DOHH2 (cell line): Measurements from ENCODE around the gene RASA3.

Experiments used
- H3F3A ChIP-seq: fragments of 200-600 bp; sonication (generic), shearing (Covaris generic); 2 replicates; pipeline ENCODE4 v1.6.0; 2016; ENCODE audit warnings: antibody characterized with exemption, mild to moderate bottlenecking; ENCODE audit not compliant: control insufficient read depth, insufficient read depth
- H3K27ac ChIP-seq: fragments of 200-600 bp; sonication (generic); 2 replicates; pipeline ENCODE4 v1.5.1; 2014; ENCODE audit warnings: low read depth, mild to moderate bottlenecking, low read length, moderate library complexity
- H3K27me3 ChIP-seq: fragments of 200-600 bp; sonication (generic); 2 replicates; pipeline ENCODE4 v1.6.1; 2014; ENCODE audit warnings: mild to moderate bottlenecking, low read length, mixed read lengths; ENCODE audit not compliant: control insufficient read depth
- H3K36me3 ChIP-seq: fragments of 200-600 bp; sonication (generic); 2 replicates; pipeline ENCODE4 v1.6.1; 2014; ENCODE audit warnings: mild to moderate bottlenecking, low read length, moderate library complexity, mixed read lengths; ENCODE audit not compliant: control insufficient read depth
- H3K4me1 ChIP-seq: fragments of 200-600 bp; sonication (generic); 2 replicates; pipeline ENCODE4 v1.6.1; 2014; ENCODE audit warnings: mild to moderate bottlenecking, low read length, mixed read lengths; ENCODE audit not compliant: control insufficient read depth
- H3K4me2 ChIP-seq: fragments of 200-600 bp; sonication (generic); 2 replicates; pipeline ENCODE4 v1.6.0; 2014; ENCODE audit warnings: mild to moderate bottlenecking, low read length, moderate library complexity
- H3K4me3 ChIP-seq: fragments of 200-600 bp; sonication (generic); 2 replicates; pipeline ENCODE4 v1.5.1; 2014; ENCODE audit warnings: mild to moderate bottlenecking, low read length, mixed read lengths
- H3K79me2 ChIP-seq: fragments of 200-600 bp; sonication (generic); 2 replicates; pipeline ENCODE4 v1.6.1; 2014; ENCODE audit warnings: mild to moderate bottlenecking, low read length, mixed read lengths; ENCODE audit not compliant: control insufficient read depth
- H3K9me2 ChIP-seq: fragments of 200-600 bp; sonication (generic); replicated peaks from 2 replicates; pipeline ENCODE4 v1.6.1; 2014; ENCODE audit warnings: mild to moderate bottlenecking, low read length, mixed read lengths; ENCODE audit not compliant: control insufficient read depth
- H3K9me3 ChIP-seq: fragments of 200-600 bp; sonication (generic); 2 replicates; pipeline ENCODE4 v1.6.1; 2014; ENCODE audit warnings: antibody characterized with exemption, low read length, mixed read lengths; ENCODE audit not compliant: control insufficient read depth, insufficient read depth
- H4K20me1 ChIP-seq: fragments of 200-600 bp; sonication (generic); 2 replicates; pipeline ENCODE4 v1.6.0; 2014; ENCODE audit warnings: low read depth, mild to moderate bottlenecking, antibody characterized with exemption, low read length, moderate library complexity; ENCODE audit not compliant: control insufficient read depth, insufficient read depth
- CTCF ChIP-seq: fragments of 200-600 bp; sonication (generic); IDR thresholded peaks from one replicate; pipeline ENCODE4 v1.5.1; 2014; ENCODE audit warnings: antibody characterized with exemption, mild to moderate bottlenecking, low read depth, low read length; ENCODE audit not compliant: poor library complexity, severe bottlenecking
- EZH2phosphoT487 ChIP-seq: fragments of 200-600 bp; sonication (generic); IDR thresholded peaks from 2 replicates; pipeline ENCODE4 v1.6.1; 2017; ENCODE audit warnings: borderline replicate concordance, mild to moderate bottlenecking, antibody characterized with exemption, low read length, moderate library complexity, mixed read lengths

RASA3 gene

DNA sequence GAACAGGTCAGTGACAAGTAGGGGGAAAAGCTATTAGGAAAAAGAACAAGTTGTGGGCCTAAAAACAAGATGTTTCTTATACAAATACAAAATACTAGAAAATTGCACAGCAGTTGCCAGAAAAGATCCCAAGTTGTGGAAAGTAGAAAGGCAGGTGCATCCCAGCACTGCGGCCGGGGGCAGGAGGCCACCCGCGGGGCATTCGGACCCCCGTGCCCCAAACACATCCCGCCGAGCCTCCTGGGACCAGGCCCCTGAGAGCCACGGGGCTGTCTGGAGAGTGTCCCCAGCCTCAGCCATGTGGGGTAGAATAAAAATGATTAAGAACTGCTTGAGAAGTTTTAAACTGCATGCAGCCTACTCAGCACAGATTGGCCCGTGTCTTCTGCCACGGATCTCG is 11.4 kb downstream of the RASA3 start:
- TF ChIP-seq EZH2phosphoT487, result no peak
- no peak for TF ChIP-seq CTCF
- Histone ChIP-seq H3K4me3 (no peak overlapping the region), H3F3A (no peaks in the 10 kb centered on the region), H4K20me1 (no peaks in the 10 kb centered on the region), H3K9me3 (no peaks in the 10 kb centered on the region), H3K9me2 (no peaks in the 10 kb centered on the region), H3K4me1 (0 out of 2 replicates have a peak, but pooled peaks cover 3% of the 10 kb centered on the region), H3K36me3 (no peaks in the 10 kb centered on the region), H3K79me2 (no peaks in the 10 kb centered on the region), H3K27me3 (no peaks in the 10 kb centered on the region), H3K27ac (no peak overlapping the region), H3K4me2 (no peak overlapping the region)

DNA sequence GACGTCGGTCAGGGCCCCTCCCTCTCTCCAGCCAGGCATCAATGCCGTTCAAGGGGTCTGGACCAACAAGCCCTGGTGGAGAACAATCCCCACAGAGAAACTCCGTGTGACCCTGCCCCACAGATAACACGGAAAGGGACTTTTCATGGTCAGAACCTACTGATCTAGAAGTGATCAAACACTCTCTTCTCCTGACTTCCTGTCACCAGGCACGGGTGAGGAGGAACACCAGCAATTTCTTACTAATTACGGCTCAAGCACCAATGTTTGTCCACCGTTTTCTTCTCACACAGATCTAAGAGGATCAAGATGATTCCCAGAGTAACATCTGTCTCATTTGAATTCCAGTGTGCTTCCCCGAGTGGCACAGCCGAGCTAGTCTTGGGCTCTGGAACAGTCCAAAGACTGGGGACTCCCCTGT is 11.8 kb downstream of the RASA3 start:
- Histone ChIP-seq H3K27me3 (no peaks in the 10 kb centered on the region), H3K36me3 (no peaks in the 10 kb centered on the region), H3K27ac (no peak overlapping the region), H3K79me2 (no peaks in the 10 kb centered on the region), H3K9me2 (no peaks in the 10 kb centered on the region), H3K4me3 (no peak overlapping the region), H3K4me1 (0 out of 2 replicates have a peak, but pooled peaks cover 3% of the 10 kb centered on the region), H3K4me2 (no peak overlapping the region), H3K9me3 (no peaks in the 10 kb centered on the region), H4K20me1 (no peaks in the 10 kb centered on the region), H3F3A (no peaks in the 10 kb centered on the region)
- no peak for TF ChIP-seq EZH2phosphoT487
- TF ChIP-seq CTCF, result no peak

GRCh38 chr13:114119196-114119595 is 13.2 kb downstream of the RASA3 start:
- Histone ChIP-seq H3K36me3 (no peaks in the 10 kb centered on the region), H3K27ac (no peak overlapping the region), H3K9me2 (no peaks in the 10 kb centered on the region), H3K27me3 (no peaks in the 10 kb centered on the region), H3K4me3 (no peak overlapping the region), H3K4me2 (no peak overlapping the region), H3K9me3 (no peaks in the 10 kb centered on the region), H3K79me2 (no peaks in the 10 kb centered on the region), H4K20me1 (no peaks in the 10 kb centered on the region), H3F3A (no peaks in the 10 kb centered on the region), H3K4me1 (no peaks in the 10 kb centered on the region)
- TF ChIP-seq CTCF, result no peak
- TF ChIP-seq EZH2phosphoT487, result no peak
